Measurements from ENCODE around the gene POLR1B.
A peak's percentile ranks its signal among the peaks of the same experiment; 100 is the strongest.
"Not testable (repeated sequence)": the region's sequence is repeated elsewhere in the genome, so short reads cannot be mapped to it uniquely, and the experiment has no call there.

POLR1B gene, protein sequence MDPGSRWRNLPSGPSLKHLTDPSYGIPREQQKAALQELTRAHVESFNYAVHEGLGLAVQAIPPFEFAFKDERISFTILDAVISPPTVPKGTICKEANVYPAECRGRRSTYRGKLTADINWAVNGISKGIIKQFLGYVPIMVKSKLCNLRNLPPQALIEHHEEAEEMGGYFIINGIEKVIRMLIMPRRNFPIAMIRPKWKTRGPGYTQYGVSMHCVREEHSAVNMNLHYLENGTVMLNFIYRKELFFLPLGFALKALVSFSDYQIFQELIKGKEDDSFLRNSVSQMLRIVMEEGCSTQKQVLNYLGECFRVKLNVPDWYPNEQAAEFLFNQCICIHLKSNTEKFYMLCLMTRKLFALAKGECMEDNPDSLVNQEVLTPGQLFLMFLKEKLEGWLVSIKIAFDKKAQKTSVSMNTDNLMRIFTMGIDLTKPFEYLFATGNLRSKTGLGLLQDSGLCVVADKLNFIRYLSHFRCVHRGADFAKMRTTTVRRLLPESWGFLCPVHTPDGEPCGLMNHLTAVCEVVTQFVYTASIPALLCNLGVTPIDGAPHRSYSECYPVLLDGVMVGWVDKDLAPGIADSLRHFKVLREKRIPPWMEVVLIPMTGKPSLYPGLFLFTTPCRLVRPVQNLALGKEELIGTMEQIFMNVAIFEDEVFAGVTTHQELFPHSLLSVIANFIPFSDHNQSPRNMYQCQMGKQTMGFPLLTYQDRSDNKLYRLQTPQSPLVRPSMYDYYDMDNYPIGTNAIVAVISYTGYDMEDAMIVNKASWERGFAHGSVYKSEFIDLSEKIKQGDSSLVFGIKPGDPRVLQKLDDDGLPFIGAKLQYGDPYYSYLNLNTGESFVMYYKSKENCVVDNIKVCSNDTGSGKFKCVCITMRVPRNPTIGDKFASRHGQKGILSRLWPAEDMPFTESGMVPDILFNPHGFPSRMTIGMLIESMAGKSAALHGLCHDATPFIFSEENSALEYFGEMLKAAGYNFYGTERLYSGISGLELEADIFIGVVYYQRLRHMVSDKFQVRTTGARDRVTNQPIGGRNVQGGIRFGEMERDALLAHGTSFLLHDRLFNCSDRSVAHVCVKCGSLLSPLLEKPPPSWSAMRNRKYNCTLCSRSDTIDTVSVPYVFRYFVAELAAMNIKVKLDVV

DNA sequence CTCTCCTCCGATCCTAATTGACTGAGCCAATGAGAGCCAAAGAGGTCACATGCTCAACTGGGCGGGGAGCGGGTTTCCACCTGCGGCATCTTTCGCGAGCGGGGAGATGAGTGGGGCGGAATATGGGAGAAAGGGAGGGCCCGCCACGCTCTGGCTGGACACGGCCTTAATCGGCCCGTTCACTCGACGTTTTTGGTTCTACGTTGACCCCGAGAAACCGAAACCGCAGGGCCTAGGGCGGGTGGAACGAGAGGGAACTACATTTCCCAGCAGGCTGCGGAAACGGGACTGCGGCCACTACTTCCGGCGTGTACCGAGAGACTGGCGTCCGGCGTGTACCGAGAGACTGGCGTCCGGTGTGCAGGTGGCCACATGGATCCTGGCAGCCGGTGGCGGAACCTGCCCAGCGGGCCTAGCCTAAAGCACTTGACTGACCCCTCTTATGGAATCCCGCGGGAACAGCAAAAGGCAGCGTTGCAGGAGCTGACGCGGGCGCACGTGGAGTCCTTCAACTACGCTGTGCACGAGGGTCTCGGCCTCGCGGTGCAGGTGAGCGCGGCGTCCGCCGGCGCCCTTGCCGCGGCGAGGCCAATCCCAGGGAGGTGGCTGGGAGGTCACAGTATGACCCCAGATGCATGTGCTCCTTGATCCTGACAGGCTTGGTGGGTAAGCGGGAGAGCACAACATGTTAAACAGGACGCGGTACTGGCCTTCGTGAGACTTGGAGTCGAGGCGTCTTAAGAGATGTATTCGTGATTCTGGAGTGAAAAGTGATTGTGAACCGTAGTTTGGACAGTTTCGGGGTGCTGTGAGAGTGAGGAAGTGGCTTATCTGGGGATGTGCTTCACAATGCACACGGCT lies at the start of gene POLR1B:
POLR1B (plus strand) TSS at position 343 of the 861 bp plus-strand sequence; CDS start at position 373, 30 bp downstream.
- DNase-seq (ENCODE audit: low read depth in 2 of 2) = peak; percentile 47 to 66

DNA sequence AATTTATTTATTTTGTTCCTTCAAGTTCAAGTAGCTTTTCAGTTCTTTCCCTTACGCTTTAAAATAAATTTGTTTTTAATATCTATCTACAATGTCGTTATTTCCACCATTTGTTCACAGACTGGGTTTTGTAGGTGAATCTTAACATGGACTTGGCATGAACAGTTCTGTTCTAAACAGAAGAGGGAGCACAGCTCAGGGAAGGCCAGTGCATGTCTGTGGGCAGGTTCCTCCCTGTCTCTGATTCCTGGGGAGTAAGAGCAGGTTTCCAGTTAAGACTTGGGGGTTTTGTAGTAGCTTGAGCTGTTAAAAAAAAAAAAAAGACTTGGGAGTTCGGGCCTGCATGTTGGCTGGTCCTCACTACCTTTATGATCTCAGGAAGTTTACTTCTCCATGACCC lies 49.2 kb upstream of the POLR1B start:
- no peak for DNase-seq (ENCODE audit: low read depth in 2 of 2)

DNA sequence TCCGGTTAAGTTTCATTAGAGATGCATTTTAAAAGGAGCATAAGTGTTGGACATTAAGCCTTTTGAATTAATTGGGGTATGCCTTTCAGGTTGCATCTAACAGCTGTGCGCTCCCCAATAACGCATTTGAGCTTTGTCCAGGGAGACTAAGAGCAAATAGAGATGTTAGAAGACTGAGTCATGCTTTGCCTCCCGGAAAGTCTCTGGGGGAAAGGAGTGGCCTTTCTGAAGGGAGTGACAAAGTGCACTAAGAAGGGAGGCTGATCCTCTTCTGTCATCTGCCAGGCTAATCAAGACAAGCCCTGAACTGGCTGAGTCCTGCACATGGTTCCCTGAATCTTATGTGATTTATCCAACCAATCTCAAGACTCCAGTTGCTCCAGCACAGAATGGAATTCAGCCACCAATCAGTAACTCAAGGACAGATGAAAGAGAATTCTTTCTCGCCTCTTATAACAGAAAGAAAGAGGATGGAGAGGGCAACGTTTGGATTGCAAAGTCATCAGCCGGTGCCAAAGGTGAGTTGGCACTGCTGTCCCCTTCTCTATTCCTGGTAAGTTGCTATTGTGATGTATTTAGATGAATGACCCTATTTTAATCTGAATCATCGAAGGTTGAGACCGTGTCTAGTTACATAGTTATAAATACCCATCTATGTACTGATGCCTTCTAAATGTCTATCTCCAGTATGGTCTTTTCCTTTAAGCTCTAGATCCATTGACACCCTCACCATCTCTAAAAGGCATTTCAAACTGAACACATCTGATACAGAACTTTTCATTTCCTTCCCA lies 48.2 kb upstream of the POLR1B start:
- no peak for DNase-seq (ENCODE audit: low read depth in 2 of 2)

DNA sequence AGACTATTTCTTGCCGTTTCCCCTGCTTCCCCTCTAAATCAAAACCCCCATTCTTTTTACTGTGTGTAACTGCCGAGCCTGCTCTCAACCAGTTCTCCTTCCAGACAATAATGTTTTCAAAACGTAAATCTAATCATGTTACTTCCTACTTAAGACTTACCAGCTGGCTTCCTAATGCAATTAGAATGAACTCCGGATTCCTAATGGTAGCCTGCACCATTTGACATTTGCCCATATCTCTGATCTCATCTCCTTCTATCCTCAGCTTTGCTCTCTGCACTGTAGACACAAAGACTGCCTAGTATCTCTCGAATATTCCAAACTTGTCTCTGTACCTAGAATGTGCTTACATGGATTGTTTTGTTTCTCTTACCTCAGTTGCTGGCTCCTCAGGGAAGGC lies 47.4 kb upstream of the POLR1B start:
- no peak for DNase-seq (ENCODE audit: low read depth in 2 of 2)

DNA sequence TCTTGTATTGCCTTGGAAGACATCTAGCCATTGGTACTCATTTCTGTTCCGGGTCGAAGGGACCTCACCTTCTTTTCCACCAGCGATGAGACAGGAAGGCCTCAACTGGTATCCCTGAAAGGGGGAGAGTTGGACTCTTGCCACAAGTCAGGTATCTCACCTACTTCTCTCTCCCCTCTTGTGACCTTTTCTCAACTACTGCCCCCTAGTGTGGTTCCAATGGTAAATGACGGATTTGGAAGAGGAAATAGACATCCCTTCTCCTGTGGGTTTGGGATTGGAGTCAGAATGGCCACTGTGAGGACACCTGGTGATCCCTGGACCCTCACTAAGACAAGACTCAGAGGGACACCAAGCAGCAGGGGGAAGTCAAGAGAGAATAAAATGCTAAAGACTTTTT lies 46.4 kb upstream of the POLR1B start:
- not testable (repeated sequence) for DNase-seq (ENCODE audit: low read depth in 2 of 2)

DNA sequence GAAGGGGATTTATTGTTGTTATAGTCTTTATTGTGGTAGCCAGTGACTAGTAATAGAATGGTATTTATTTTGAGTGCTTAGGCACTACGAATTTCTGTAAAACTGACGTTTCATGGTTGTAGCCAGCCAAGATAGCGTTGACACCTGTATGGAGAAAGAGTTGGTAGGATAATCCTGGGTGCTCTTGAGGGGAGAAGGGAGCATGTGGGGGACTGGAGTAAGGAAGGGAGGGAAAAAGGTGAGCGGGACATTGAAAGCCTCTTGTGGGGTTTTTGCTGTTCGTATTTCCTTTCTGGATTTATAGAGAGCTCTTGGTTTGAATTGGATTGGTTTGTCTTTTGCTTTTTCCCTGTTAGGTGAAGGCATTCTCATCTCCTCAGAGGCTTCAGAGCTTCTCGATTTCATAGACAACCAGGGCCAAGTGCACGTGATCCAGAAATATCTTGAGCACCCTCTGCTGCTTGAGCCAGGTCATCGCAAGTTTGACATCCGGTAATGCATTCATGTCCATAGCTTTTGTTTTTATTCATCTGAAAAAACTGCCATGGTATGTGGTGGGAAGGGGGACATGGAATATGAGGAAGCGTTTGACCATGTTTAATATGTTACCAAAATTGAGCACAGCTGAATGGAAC lies 41.3 kb upstream of the POLR1B start:
- DNase-seq (ENCODE audit: low read depth in 2 of 2) = not testable (repeated sequence)

DNA sequence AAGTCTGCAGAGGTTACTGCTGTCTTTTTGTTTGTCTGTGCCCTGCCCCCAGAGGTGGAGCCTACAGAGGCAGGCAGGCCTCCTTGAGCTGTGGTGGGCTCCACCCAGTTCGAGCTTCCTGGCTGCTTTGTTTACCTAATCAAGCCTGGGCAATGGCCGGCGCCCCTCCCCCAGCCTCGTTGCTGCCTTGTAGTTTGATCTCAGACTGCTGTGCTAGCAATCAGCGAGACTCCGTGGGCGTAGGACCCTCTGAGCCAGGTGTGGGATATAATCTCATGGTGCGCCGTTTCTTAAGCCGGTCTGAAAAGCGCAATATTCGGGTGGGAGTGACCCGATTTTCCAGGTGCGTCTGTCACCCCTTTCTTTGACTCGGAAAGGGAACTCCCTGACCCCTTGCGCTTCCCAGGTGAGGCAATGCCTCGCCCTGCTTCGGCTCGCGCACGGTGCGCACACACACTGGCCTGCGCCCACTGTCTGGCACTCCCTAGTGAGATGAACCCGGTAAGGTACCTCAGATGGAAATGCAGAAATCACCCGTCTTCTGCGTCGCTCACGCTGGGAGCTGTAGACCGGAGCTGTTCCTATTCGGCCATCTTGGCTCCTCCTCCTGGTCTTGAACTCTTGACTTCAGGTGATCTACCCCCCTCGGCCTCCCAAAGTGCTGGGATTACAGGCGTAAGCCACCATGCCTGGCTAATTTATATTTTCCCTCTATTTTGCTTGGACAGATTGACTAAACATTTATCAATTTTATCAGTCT lies 32.8 kb upstream of the POLR1B start:
- not testable (repeated sequence) for DNase-seq (ENCODE audit: low read depth in 2 of 2)

DNA sequence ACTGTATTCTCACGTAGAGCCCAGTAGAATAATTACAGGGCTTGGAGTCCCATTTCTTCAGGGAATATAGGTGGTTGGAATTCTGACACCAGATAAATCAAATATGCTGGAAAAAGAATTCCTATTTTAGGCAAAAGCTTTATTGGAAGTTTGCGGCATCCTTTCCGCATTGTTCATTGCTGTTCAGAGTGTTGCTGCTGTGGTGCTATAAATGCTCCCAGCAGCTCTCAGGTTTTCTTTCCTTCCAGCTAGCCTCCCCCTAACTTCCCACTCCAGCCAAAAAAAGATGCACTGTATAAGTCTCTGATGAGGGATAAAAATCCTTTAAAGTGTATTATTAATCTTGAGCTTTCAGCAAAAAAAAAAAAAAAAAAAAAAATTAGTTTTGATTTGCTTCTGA lies 25.5 kb upstream of the POLR1B start:
- DNase-seq (ENCODE audit: low read depth in 2 of 2) = no peak

DNA sequence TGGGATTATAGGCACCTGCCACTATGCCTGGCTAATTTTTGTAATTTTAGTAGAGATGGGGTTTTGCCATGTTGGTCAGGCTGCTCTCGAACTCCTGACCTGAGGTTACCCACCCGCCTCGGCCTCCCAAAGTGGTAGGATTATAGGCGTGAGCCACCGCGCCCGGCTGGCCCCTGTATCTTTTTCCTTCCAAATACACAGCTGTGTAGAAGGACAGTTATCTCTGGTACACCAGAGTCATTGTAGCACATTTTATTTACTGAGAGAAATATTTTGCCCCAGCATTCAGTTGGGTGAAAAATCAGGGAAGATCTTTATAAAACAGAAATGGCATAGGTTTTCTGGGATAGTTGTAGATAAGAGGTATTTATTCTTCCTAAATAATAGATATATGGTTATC lies 23.5 kb upstream of the POLR1B start:
- DNase-seq (ENCODE audit: low read depth in 2 of 2) = no peak

DNA sequence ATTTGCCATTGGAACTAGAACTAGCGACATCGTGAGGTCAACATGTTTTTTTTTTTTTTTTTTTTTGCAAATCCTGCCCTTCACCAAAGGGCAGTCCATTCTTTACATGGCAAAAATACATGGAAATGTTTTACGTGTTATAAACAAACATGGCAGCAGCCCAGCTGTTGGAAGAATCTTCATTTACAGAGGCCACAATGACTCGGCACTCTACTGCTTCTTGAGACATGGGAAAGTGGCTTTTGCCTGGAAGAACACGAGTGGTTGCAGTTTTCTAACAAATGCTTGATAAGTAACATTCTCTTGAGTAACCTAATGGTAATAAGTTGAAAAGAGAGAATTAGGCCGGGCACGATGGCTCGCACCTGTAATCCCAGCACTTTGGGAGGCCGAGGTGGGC lies 22.8 kb upstream of the POLR1B start:
- DNase-seq (ENCODE audit: low read depth in 2 of 2) = no peak

DNA sequence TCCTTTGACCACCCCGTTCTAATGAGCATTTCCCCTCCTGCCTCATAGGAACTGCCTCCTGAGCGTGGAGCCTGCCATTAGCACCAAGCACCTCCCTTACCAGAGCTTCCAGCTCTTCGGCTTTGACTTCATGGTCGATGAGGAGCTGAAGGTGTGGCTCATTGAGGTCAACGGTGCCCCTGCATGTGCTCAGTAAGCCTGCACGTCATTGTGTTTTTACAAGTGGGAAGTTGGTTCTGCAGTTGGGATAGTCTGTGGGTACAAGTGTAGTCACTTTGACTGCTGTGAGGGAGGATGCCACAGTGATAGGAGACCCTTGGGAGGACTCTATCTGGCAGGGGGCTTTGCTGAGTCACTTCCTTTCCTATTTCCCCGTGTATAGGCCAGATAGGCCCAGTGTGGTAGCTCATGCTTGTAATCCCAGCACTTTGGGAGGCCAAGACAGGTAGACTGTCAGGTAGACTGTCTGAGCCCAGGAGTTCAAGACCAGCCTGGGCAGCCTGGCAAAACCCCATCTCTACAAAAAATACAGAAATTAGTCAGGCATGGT lies 22.0 kb upstream of the POLR1B start:
- DNase-seq (ENCODE audit: low read depth in 2 of 2) = no peak

DNA sequence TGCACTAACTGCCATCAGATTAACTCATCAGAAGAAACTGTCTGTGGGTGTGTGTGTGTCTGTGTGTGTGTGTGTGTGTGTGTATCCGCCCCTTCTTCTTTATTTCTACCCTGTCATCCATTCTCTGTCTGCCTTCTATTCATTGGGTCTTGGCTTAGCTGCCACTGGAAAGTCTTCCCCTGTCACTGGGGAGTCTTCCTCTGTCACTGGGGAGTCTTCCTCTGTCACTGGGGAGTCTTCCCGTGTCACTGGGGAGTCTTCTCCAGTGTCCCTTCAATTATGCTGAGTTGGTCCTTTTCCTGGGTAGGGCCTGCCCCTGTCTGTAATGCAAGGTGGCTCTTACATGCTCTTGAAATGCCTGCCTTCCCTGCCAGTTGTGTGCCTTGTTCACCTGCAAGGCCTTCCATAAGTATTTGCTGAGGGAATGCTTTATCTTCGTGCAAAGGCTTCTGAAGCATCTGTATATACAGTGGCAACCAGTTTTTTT lies 18.9 kb upstream of the POLR1B start:
- no peak for DNase-seq (ENCODE audit: low read depth in 2 of 2)

DNA sequence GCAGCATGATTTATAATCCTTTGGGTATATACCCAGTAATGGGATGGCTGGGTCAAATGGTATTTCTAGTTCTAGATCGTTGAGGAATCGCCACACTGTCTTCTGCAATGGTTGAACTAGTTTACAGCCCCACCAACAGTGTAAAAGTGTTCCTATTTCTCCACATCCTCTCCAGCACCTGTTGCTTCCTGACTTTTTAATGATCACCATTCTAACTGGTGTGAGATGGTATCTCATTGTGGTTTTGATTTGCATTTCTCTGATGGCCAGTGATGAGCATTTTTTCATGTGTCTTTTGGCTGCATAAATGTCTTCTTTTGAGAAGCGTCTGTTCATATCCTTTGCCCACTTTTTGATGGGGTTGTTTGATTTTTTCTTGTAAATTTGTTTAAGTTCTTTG lies 18.0 kb upstream of the POLR1B start:
- DNase-seq (ENCODE audit: low read depth in 2 of 2) = not testable (repeated sequence)

DNA sequence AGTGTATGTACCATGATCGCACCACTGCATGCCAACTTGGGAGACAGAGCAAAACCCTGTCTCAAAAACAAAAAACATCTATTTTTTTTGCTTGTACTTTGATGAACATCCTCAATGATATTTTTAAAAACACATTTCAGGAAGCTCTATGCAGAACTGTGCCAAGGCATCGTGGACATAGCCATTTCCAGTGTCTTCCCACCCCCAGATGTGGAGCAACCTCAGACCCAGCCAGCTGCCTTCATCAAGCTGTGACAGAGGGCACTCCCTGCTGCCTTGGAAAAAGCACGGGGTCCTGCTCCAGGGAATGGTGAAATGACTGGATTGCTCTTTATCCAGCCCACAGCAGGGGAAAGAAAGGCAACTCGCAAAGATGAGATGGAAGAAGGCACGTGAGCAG lies 13.7 kb upstream of the POLR1B start:
- DNase-seq (ENCODE audit: low read depth in 2 of 2) = no peak

DNA sequence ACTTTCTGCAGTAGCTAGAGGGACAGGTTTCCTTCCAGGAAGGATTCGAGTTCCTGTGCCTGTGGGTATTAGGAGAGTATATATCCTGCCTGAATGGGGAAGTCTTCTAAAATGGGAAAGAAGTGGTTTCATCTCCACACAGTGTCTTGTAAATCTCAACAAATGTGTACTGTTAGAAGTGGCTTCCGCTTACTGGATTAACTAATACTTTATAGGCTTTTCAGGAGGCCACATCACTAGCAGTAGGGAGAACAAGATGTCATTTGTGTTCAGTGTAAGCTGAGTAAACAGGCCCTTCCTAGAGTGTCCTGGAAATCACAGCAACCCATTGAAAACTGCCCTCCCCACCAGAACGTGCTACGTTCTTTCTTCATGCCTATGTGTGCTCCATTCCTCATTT lies 12.5 kb upstream of the POLR1B start:
- DNase-seq (ENCODE audit: low read depth in 2 of 2) = no peak

DNA sequence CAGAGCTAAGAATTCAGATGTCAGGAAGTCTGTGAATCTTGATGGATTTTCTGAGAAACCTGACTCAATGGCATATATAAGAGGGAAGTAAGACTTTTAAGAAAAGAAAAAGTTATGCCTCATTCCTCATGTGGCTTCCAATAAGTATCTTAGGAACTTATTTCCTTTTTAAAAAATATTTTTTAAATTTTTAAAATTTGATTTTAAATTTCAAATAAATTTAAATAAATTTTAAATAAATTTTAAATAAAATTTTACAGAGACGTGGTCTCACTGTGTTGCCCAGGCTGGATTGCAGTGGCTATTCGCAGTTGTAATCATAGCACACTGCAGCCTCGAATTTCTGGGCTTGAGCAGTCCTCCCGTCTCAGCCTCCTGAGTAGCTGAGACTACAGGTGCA lies 11.5 kb upstream of the POLR1B start:
- no peak for DNase-seq (ENCODE audit: low read depth in 2 of 2)

DNA sequence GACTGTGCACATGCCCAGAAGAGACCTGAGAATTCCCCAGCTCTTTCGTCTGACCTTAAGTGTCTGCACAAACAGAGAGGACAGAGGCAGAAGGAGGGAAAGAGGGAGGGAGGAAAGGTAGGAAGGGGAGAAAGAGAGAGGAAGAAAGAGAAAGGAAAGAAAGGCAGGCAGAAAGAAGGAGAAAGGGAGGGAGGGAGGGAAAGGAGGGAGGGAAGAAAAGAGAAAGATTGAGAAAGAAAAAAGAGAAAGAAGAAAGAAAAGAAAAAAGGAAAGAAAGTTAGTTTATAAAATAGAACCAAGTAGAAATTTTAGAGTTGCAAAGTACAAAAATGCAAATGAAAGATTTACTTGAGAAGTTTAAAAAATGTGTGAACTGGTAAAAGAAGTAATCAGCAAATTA lies 7.4 kb upstream of the POLR1B start:
- DNase-seq (ENCODE audit: low read depth in 2 of 2) = no peak

DNA sequence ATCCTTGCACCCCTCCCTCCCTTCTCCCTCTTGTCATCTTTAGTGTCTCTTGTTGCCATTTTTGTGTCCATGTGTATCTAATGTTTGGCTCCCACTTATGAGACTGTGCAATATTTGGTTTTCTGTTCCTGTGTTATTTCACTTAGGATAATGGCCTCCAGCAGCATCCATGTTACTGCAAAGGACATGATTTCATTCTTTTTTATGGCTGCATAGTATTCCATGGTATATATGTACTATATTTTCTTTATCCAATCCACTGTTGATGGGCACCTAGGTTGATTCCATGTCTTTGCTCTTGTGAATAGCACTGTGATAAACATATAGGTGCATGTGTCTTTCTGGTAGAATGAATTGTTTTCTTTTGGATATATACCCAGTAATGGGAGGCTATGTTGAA lies 5.6 kb upstream of the POLR1B start:
- DNase-seq (ENCODE audit: low read depth in 2 of 2) = not testable (repeated sequence)

DNA sequence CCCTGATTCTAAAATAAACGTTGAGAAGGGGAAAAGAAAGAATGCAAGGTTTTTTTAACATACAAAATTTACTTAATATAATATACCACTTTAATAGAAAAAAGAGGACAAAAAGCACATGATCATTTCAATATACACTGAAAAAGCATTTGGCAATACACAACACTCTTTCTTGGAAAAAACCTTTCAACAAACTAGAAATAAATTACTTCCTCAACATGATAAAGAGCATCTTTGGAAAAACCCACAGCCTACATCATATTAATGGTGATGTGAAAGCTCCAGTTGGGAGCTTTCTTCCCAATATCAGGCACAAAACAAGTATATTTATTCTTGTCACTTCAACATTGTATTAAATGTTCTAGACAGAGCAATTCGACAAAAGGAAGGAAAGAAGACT lies 3.0 kb upstream of the POLR1B start:
- DNase-seq (ENCODE audit: low read depth in 2 of 2) = no peak
